Measurements from ENCODE around the gene STEAP3. TPM values are rescaled to one million over a fixed set of nuclear protein-coding genes. Genes with fewer than 3 reads are reported as not detected.

Gene STEAP3
- total RNA-seq, 2 donors from 2014 or later, result 0.17 TPM; not detected in 1

DNA sequence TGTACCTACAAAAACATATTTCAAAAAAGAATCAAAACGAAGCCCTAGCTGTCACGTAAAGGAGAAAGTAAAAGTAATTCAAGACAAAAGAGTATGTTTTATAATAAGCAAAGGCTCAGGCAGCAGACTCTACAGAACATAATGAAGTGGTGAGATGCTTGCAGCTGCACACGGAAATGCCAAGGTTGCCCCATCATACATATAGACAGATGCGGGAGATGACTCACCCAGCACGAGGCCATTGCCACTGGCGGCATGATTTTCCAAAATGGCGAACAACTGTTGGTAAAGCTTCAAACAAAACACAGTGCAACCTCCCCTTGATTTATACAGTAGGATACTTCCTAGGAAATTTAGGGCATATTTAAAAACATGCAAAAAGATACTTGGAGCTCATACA is 39.1 kb upstream of the STEAP3 start:
- Mint-ChIP-seq H3K4me3 (no peak overlapping the region), H3K36me3 (ENCODE audit: insufficient read depth in 2 of 2) (no peaks in the 10 kb centered on the region), H3K27ac (no peak overlapping the region), H3K27me3 (ENCODE audit: low read depth) (no peaks in the 10 kb centered on the region), H3K9me3 (no peaks in the 10 kb centered on the region), H3K4me1 (ENCODE audit: low read depth) (no peaks in the 10 kb centered on the region)
- no peak for DNase-seq
- no peak for ATAC-seq (replicated peaks in 1 of 2)

DNA sequence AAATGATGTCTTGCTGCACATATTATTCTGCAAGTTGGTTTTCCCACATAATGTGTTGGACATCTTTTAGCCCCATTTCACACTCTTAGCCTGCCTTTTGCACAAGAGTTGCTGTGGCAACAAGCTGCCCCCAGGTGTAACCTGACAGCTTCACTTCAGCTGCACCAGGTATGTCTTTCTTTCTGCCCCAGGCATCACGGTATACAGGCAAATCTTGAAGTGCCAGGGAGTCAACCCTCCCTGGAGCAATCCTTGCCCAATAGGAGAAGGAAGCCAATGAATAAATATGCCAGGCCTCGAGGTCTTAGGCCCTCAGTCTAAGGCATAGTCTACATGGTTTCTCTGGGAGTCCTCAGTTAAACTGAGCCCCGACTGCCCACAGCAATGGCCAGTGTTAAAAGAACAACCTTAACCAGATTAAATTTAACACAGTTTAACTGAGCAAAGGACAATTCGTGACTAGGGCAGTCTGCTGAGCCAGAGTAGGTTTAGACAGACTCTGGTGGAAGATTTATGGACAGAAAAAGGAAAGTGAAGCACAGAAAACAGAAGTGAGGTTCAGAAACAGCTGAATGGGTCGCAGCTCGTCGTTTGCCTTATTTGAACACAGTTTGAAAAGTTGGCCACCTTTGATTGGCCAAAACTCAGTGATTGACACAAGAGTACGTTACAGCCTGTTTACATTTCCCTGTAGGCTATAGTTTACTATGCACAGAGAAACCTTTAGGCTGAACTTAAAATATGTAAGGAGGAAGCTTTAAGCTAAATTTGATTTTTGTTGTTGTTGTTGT is 33.1 kb upstream of the STEAP3 start:
- DNase-seq, result no peak
- Mint-ChIP-seq H3K36me3 (ENCODE audit: insufficient read depth in 2 of 2) (no peaks in the 10 kb centered on the region), H3K4me1 (ENCODE audit: low read depth) (no peaks in the 10 kb centered on the region), H3K4me3 (no peak overlapping the region), H3K27me3 (ENCODE audit: low read depth) (peaks cover 12% of the 10 kb centered on the region), H3K27ac (no peak overlapping the region), H3K9me3 (no peaks in the 10 kb centered on the region)
- no peak for ATAC-seq (replicated peaks in 1 of 2)

GRCh38 chr2:119192893-119193292 is 30.7 kb upstream of the STEAP3 start:
- Mint-ChIP-seq H3K36me3 (ENCODE audit: insufficient read depth in 2 of 2) (no peaks in the 10 kb centered on the region), H3K9me3 (no peaks in the 10 kb centered on the region), H3K27ac (no peak overlapping the region), H3K27me3 (ENCODE audit: low read depth) (peaks cover 12% of the 10 kb centered on the region), H3K4me3 (no peak overlapping the region), H3K4me1 (ENCODE audit: low read depth) (no peaks in the 10 kb centered on the region)
- ATAC-seq (replicated peaks in 1 of 2) (no peak), DNase-seq (no peak)

DNA sequence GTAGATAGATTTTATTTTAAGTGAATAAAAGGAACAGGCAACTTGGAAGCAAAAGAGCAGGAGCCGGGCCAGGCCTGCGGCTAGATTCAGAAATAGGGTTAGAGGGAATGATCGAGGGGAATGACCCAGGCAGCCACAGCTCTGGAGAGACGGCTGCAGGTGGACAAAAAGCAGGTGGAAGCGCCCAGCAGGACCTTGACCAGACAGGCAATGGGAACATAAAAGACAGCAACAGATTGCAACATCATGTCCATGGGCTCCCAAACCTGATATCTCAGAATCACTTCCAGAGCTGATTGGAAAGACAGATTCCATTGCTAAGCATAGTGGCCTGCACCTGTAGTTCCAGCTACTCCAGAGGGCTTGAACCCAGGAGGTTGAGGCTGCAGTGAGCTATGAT is 28.6 kb upstream of the STEAP3 start:
- H3K27ac Mint-ChIP-seq, result no peak overlapping the region
- H3K36me3 Mint-ChIP-seq (ENCODE audit: insufficient read depth in 2 of 2), result no peaks in the 10 kb centered on the region
- no peak for ATAC-seq (replicated peaks in 1 of 2)
- no peaks in the 10 kb centered on the region for H3K9me3 Mint-ChIP-seq
- DNase-seq, result no peak
- H3K4me3 Mint-ChIP-seq, result no peak overlapping the region
- peaks cover 24% of the 10 kb centered on the region for H3K27me3 Mint-ChIP-seq (ENCODE audit: low read depth)
- no peaks in the 10 kb centered on the region for H3K4me1 Mint-ChIP-seq (ENCODE audit: low read depth)

- H3K27me3 Mint-ChIP-seq (ENCODE audit: low read depth), result peaks cover 17% of the 10 kb centered on the region
- H3K9me3 Mint-ChIP-seq, result no peaks in the 10 kb centered on the region
- DNase-seq (no peak), ATAC-seq (replicated peaks in 1 of 2) (no peak)
- H3K36me3 Mint-ChIP-seq (ENCODE audit: insufficient read depth in 2 of 2), result no peaks in the 10 kb centered on the region
- H3K27ac Mint-ChIP-seq, result no peak overlapping the region
- H3K4me3 Mint-ChIP-seq, result no peak overlapping the region
- no peaks in the 10 kb centered on the region for H3K4me1 Mint-ChIP-seq (ENCODE audit: low read depth)
These were observed 27.7 kb upstream of the STEAP3 start for GRCh38 chr2:119195887-119196286.

GRCh38 chr2:119196301-119197125 is 27.1 kb upstream of the STEAP3 start:
- H3K27me3 Mint-ChIP-seq (ENCODE audit: low read depth), result peaks cover 17% of the 10 kb centered on the region
- DNase-seq (no peak), ATAC-seq (replicated peaks in 1 of 2) (no peak)
- no peaks in the 10 kb centered on the region for H3K4me1 Mint-ChIP-seq (ENCODE audit: low read depth)
- no peaks in the 10 kb centered on the region for H3K9me3 Mint-ChIP-seq
- H3K27ac Mint-ChIP-seq, result no peak overlapping the region
- no peaks in the 10 kb centered on the region for H3K36me3 Mint-ChIP-seq (ENCODE audit: insufficient read depth in 2 of 2)
- H3K4me3 Mint-ChIP-seq, result no peak overlapping the region

DNA sequence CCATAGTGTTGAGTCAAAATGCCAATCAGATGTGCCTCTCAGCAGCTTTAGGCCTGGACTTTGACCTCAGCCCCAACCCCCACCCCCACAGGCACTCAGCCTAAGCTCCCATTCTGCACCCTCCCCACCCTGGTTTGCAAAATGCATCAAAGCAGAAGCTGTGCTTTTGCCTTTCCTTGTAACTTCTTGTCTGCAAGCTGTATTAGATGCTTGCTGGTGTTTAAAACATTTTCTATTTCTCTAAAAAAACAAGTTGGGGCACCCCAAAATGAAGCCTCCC is 26.6 kb upstream of the STEAP3 start:
- DNase-seq (no peak), ATAC-seq (replicated peaks in 1 of 2) (no peak)
- H3K36me3 Mint-ChIP-seq (ENCODE audit: insufficient read depth in 2 of 2), result no peaks in the 10 kb centered on the region
- no peaks in the 10 kb centered on the region for H3K9me3 Mint-ChIP-seq
- peaks cover 17% of the 10 kb centered on the region for H3K27me3 Mint-ChIP-seq (ENCODE audit: low read depth)
- no peak overlapping the region for H3K27ac Mint-ChIP-seq
- H3K4me3 Mint-ChIP-seq, result no peak overlapping the region
- no peaks in the 10 kb centered on the region for H3K4me1 Mint-ChIP-seq (ENCODE audit: low read depth)

- H3K27me3 Mint-ChIP-seq (ENCODE audit: low read depth), result peaks cover 17% of the 10 kb centered on the region
- no peak for ATAC-seq (replicated peaks in 1 of 2)
- no peaks in the 10 kb centered on the region for H3K4me1 Mint-ChIP-seq (ENCODE audit: low read depth)
- H3K36me3 Mint-ChIP-seq (ENCODE audit: insufficient read depth in 2 of 2), result no peaks in the 10 kb centered on the region
- no peak overlapping the region for H3K4me3 Mint-ChIP-seq
- H3K27ac Mint-ChIP-seq, result no peak overlapping the region
- no peaks in the 10 kb centered on the region for H3K9me3 Mint-ChIP-seq
- no peak for DNase-seq
These were observed 25.9 kb upstream of the STEAP3 start for GRCh38 chr2:119197529-119198239.

DNA sequence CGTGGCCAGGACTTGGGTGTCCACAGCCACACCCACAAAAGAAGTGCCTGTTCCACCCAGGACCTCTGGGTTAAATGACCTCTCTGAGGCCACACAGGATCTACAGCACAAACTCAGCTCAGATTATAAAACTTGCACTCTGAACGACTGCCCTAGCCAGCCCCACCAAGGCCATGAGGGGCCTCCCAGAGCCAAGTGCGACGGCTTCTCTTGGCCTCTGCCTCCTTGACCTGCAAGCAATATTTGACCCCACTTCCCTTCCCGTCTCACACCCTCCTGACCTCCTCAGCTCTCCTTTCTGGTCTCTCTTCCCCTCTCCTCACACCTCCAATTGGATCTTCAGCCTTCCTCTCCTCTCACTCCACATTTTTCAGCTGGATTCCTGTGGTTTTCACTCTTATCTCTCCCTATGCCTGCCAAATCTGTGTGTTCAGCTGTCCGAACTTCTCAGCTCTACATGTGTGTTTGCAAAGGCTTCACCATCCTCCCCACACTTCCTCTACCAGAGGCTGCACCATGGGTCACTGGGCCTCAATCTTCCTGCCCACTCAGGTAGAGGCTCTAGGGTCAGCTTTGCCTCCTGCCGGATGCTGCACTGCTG is 25.3 kb upstream of the STEAP3 start:
- no peak for ATAC-seq (replicated peaks in 1 of 2)
- Mint-ChIP-seq H3K27me3 (ENCODE audit: low read depth) (peaks cover 17% of the 10 kb centered on the region), H3K36me3 (ENCODE audit: insufficient read depth in 2 of 2) (no peaks in the 10 kb centered on the region)

DNA sequence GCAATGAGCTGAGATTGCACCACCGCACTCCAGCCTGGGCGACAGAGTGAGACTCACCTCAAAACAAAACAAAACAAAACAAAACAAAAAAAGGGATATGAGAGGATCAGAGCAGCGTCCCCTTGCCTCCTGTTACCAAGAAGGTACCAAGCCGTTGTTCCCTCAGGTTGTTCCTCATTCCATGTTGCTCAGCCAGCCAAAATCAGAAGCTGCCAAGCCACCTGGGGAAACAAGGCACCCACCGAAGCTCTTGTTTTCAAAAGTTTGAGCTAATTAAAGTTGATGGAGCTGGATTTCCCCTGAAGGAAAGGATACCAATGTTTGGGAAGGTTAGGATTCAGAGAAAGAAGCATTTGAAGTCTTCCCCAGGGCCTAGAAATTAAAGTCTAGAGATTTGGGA is 21.8 kb upstream of the STEAP3 start:
- ATAC-seq (replicated peaks in 1 of 2) (no peak), DNase-seq (no peak)
- no peaks in the 10 kb centered on the region for H3K9me3 Mint-ChIP-seq
- H3K4me1 Mint-ChIP-seq (ENCODE audit: low read depth), result no peaks in the 10 kb centered on the region
- no peak overlapping the region for H3K27ac Mint-ChIP-seq
- no peaks in the 10 kb centered on the region for H3K36me3 Mint-ChIP-seq (ENCODE audit: insufficient read depth in 2 of 2)
- peaks cover 12% of the 10 kb centered on the region for H3K27me3 Mint-ChIP-seq (ENCODE audit: low read depth)
- H3K4me3 Mint-ChIP-seq, result no peak overlapping the region

More for the DNA sequence above, 25.3 kb upstream of the STEAP3 start:
- Mint-ChIP-seq H3K4me3 (no peak overlapping the region), H3K9me3 (no peaks in the 10 kb centered on the region), H3K4me1 (ENCODE audit: low read depth) (no peaks in the 10 kb centered on the region), H3K27ac (no peak overlapping the region)
- DNase-seq, result no peak

DNA sequence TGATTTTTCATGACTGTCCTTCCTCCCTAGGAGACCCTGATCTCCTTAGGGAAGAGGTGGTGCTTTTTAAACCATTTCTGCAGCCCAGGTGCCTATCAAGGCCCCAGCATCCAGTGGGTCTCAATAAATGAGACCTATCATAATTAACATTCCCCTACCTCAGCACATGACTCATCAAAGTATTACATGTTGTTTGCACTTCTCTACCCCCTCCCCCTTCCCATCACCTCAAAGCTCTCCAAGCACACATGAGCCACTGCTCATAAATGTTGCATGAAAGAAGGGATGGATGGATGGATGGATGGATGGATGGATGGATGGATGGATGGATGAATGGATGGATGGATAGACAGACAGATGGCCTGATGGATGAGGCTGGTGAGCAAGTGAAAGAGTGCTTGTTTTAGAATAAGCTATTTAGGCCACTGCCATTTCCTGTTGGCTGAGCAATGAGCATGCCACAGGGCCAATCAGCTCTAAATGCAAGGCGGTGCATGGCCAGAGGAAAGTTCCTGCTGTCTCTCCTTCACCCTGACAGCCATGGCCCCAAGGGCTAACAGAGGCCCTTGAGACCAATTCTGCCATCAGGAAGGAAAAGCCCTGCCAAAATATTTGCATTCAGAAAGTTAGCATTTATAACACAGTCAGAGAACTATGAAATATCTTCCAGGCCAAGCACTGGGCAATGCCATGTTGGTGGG is 20.9 kb upstream of the STEAP3 start:
- no peaks in the 10 kb centered on the region for H3K36me3 Mint-ChIP-seq (ENCODE audit: insufficient read depth in 2 of 2)
- no peak overlapping the region for H3K27ac Mint-ChIP-seq
- H3K27me3 Mint-ChIP-seq (ENCODE audit: low read depth), result peaks cover 12% of the 10 kb centered on the region
- no peaks in the 10 kb centered on the region for H3K4me1 Mint-ChIP-seq (ENCODE audit: low read depth)
- no peaks in the 10 kb centered on the region for H3K9me3 Mint-ChIP-seq
- H3K4me3 Mint-ChIP-seq, result no peak overlapping the region
- DNase-seq, result no peak
- ATAC-seq (replicated peaks in 1 of 2), result no peak

DNA sequence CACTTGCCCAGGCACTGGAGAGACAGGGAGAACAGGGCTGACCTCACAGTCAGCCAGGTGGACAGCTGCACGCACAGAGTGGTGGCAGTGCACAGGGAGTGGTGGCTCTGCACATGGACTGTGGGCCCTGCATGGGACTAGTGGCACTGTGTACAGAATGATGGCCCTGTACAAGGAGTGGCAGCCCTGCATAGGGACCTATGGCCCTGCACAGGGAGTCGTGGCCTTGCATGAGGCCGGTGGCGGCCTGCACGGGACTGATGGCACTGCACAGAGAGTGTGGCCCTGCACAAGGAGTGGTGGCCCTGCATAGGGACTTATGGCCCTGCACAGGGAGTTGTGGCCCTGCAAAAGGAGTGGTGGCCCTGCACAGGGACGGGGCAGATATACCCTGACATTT is 19.1 kb upstream of the STEAP3 start:
- no peaks in the 10 kb centered on the region for H3K4me1 Mint-ChIP-seq (ENCODE audit: low read depth)
- ATAC-seq (replicated peaks in 1 of 2), result no peak

More for the DNA sequence above, 19.1 kb upstream of the STEAP3 start:
- Mint-ChIP-seq H3K9me3 (no peaks in the 10 kb centered on the region), H3K27me3 (ENCODE audit: low read depth) (no peaks in the 10 kb centered on the region), H3K27ac (no peak overlapping the region), H3K4me3 (no peak overlapping the region), H3K36me3 (ENCODE audit: insufficient read depth in 2 of 2) (no peaks in the 10 kb centered on the region)
- no peak for DNase-seq

Measured in activated T-cell treated with anti-CD3 and anti-CD28 coated beads, Interleukin-2, amount 50 U/mL, for 72 hours (primary cell).